OCI-LY7 (cell line): ENCODE measurements around the gene GPR132. TPM values are rescaled to one million over a fixed set of nuclear protein-coding genes. Genes with fewer than 3 reads are reported as not detected.
"Not testable (repeated sequence)": the region's sequence is repeated elsewhere in the genome, so short reads cannot be mapped to it uniquely, and the experiment has no call there.

Experiments used
- BruUV-seq: library from RNA; stranded (reverse); fragments of 400-500 nt; replicated peaks from 2 replicates; lab custom pipeline; 2021; lab: Mats Ljungman, UMichigan
- CTCF ChIA-PET: fragments of 300-600 bp; sonication (Branson Sonifier 250); formaldehyde crosslinking; loops from one replicate; lab custom pipeline; 2022; ENCODE audit warnings: antibody characterized with exemption; ENCODE audit not compliant: unreplicated experiment; lab: Charles Lee
- POLR2A ChIA-PET: fragments of 300-600 bp; sonication (Branson Sonifier 250); formaldehyde crosslinking; loops from one replicate; lab custom pipeline; 2022; ENCODE audit warnings: antibody characterized with exemption; lab: Charles Lee
- DNase-seq: peaks from one replicate; pipeline ENCODE4 v3.0.0-alpha.2; 2015; ENCODE audit warnings: low spot score
- H2AFZ ChIP-seq: fragments of 200-600 bp; sonication (generic), shearing (Covaris generic); 2 replicates; pipeline ENCODE4 v1.6.1; 2014; ENCODE audit warnings: mild to moderate bottlenecking, antibody characterized with exemption, low read length, moderate library complexity
- H3K27ac ChIP-seq: fragments of 200-600 bp; sonication (generic); 2 replicates; pipeline ENCODE4 v1.5.1; 2014; ENCODE audit warnings: mixed run types, low read depth, mild to moderate bottlenecking, moderate library complexity, low read length, inconsistent platforms; ENCODE audit not compliant: poor library complexity, severe bottlenecking
- H3K36me3 ChIP-seq: fragments of 200-600 bp; sonication (generic); 2 replicates; pipeline ENCODE4 v1.6.1; 2014; ENCODE audit warnings: mild to moderate bottlenecking, antibody characterized with exemption, low read length, moderate library complexity, mixed read lengths; ENCODE audit not compliant: insufficient read depth
- H3K4me1 ChIP-seq: fragments of 200-600 bp; sonication (generic); 2 replicates; pipeline ENCODE4 v1.5.1; 2014; ENCODE audit warnings: mild to moderate bottlenecking, low read length; ENCODE audit not compliant: insufficient read depth, poor library complexity, severe bottlenecking
- H3K4me2 ChIP-seq: fragments of 200-600 bp; sonication (generic); 2 replicates; pipeline ENCODE4 v1.6.1; 2014; ENCODE audit warnings: mild to moderate bottlenecking, low read length
- H3K4me3 ChIP-seq: fragments of 200-600 bp; sonication (generic); 2 replicates; pipeline ENCODE4 v1.5.1; 2014; ENCODE audit warnings: mild to moderate bottlenecking, low read depth, low read length; ENCODE audit not compliant: poor library complexity, severe bottlenecking
- H3K79me2 ChIP-seq: fragments of 200-600 bp; sonication (generic); 2 replicates; pipeline ENCODE4 v1.6.1; 2016; ENCODE audit warnings: low read depth, mild to moderate bottlenecking, low read length, moderate library complexity, mixed read lengths; ENCODE audit not compliant: insufficient read depth
- H3K9me2 ChIP-seq: fragments of 200-600 bp; sonication (generic); 2 replicates; pipeline ENCODE4 v1.6.1; 2016; ENCODE audit warnings: mild to moderate bottlenecking, low read length, mixed read lengths; ENCODE audit not compliant: insufficient read depth
- H3K9me3 ChIP-seq: fragments of 200-600 bp; sonication (generic); 2 replicates; pipeline ENCODE4 v1.6.1; 2014; ENCODE audit warnings: mild to moderate bottlenecking, mixed run types, low read length, mixed read lengths
- H4K20me1 ChIP-seq: fragments of 200-600 bp; sonication (generic); 2 replicates; pipeline ENCODE4 v1.6.1; 2014; ENCODE audit warnings: mild to moderate bottlenecking, antibody characterized with exemption, low read length, moderate library complexity, mixed read lengths; ENCODE audit not compliant: insufficient read depth
- CTCF ChIP-seq: fragments of 200-600 bp; sonication (generic); conservative IDR thresholded peaks from 2 replicates; pipeline ENCODE4 v1.5.1; 2014; ENCODE audit warnings: mild to moderate bottlenecking, antibody characterized with exemption, low read length, moderate library complexity, mixed read lengths
- EZH2phosphoT487 ChIP-seq: fragments of 200-600 bp; sonication (generic); IDR thresholded peaks from 2 replicates; pipeline ENCODE4 v1.6.1; 2018; ENCODE audit warnings: low read depth, borderline replicate concordance, mild to moderate bottlenecking, mixed run types, antibody characterized with exemption, low read length, moderate library complexity, mixed read lengths
- intact Hi-C: fragments of 100-400 bp; cut with micrococcal nuclease; formaldehyde crosslinking; loops from one replicate; pipeline ENCODE4 v1.10.0; 2022; ENCODE audit not compliant: unreplicated experiment
- total RNA-seq, 2 experiments: library from RNA; depleted of rRNA in 1 of 2; stranded (reverse); fragments of >200 nt in 1 of 2; shearing (Covaris generic) in 1 of 2; gene quantifications; 2 replicates each; pipeline ENCODE4 v1.2.3, GENCODE V29; 2014 to 2022

The GPR132 gene
- total RNA-seq, 2 experiments from 2014 or later, result 1.0 to 3.0 TPM

- H3K79me2 ChIP-seq, H3K9me3 ChIP-seq, H4K20me1 ChIP-seq, H2AFZ ChIP-seq, CTCF ChIA-PET, BruUV-seq, intact Hi-C loops, POLR2A ChIA-PET, H3K4me3 ChIP-seq, H3K9me2 ChIP-seq, H3K4me2 ChIP-seq, H3K36me3 ChIP-seq, H3K27ac ChIP-seq, DNase-seq, H3K4me1 ChIP-seq: not testable (repeated sequence)
Observed at GRCh38 chr14:105032451-105032901, 32.8 kb downstream of the GPR132 start.

GRCh38 chr14:105030836-105031396 lies 34.3 kb downstream of the GPR132 start:
- no peaks in the 10 kb centered on the region for H3K79me2 ChIP-seq
- H3K9me2 ChIP-seq, result no peaks in the 10 kb centered on the region
- H3K4me1 ChIP-seq, result peaks cover 17% of the 10 kb centered on the region
- no peaks in the 10 kb centered on the region for H3K36me3 ChIP-seq
- H3K4me2 ChIP-seq, result no peak overlapping the region
- ChIA-PET POLR2A (no interaction called here), CTCF (no interaction called here)
- no peak for DNase-seq
- H3K9me3 ChIP-seq, result no peaks in the 10 kb centered on the region
- no peak overlapping the region for H2AFZ ChIP-seq
- intact Hi-C loops, result no loop called here
- H4K20me1 ChIP-seq, result no peaks in the 10 kb centered on the region
- BruUV-seq, result no TSS peak
- H3K27ac ChIP-seq, result no peak overlapping the region
- TF ChIP-seq CTCF (no peak), EZH2phosphoT487 (no peak)
- no peak overlapping the region for H3K4me3 ChIP-seq

- Histone ChIP-seq H3K36me3 (no peaks in the 10 kb centered on the region), H3K4me3 (no peak overlapping the region), H2AFZ (no peak overlapping the region), H3K4me1 (peaks cover 17% of the 10 kb centered on the region), H3K79me2 (no peaks in the 10 kb centered on the region), H3K9me2 (no peaks in the 10 kb centered on the region), H3K9me3 (no peaks in the 10 kb centered on the region), H3K27ac (no peak overlapping the region), H4K20me1 (no peaks in the 10 kb centered on the region), H3K4me2 (no peak overlapping the region)
- TF ChIP-seq EZH2phosphoT487 (no peak), CTCF (no peak)
- ChIA-PET CTCF (no interaction called here), POLR2A (no interaction called here)
- intact Hi-C loops, result no loop called here
- BruUV-seq, result no TSS peak
- DNase-seq, result no peak
Observed at GRCh38 chr14:105030194-105030593, 35.0 kb downstream of the GPR132 start.
